HG03135 (cell line): ENCODE measurements around the gene TBC1D16.

Source experiments
- ATAC-seq: cut with Tn5 transposase; IDR thresholded peaks from one replicate; pipeline ENCODE4 v1.9.1; 2021; ENCODE audit warnings: mild to moderate bottlenecking, moderate library complexity; ENCODE audit not compliant: unreplicated experiment

TBC1D16 gene

GRCh38 chr17:79942591-79943346, 92.9 kb downstream of the TBC1D16 start:
- ATAC-seq, result no peak

DNA sequence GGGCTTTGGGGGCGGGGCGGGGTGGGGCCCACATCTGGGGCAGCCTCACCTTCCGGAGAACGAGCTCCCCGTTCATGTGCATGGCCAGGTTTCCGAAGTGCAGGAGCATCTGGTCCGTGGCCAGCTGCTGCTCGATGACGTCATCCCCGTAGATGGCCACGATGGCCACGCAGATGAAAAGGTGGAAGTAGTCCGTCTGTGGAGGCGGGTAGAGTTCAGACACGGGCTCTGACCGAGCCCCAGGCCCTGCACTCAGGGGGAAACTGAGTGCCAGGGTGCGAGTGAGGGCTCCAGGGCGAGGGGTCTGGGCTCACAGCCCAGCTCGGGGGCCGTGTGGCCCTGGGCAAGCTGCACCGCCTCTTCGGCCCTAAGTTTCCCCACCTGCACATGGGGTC, 93.7 kb downstream of the TBC1D16 start:
- no peak for ATAC-seq

DNA sequence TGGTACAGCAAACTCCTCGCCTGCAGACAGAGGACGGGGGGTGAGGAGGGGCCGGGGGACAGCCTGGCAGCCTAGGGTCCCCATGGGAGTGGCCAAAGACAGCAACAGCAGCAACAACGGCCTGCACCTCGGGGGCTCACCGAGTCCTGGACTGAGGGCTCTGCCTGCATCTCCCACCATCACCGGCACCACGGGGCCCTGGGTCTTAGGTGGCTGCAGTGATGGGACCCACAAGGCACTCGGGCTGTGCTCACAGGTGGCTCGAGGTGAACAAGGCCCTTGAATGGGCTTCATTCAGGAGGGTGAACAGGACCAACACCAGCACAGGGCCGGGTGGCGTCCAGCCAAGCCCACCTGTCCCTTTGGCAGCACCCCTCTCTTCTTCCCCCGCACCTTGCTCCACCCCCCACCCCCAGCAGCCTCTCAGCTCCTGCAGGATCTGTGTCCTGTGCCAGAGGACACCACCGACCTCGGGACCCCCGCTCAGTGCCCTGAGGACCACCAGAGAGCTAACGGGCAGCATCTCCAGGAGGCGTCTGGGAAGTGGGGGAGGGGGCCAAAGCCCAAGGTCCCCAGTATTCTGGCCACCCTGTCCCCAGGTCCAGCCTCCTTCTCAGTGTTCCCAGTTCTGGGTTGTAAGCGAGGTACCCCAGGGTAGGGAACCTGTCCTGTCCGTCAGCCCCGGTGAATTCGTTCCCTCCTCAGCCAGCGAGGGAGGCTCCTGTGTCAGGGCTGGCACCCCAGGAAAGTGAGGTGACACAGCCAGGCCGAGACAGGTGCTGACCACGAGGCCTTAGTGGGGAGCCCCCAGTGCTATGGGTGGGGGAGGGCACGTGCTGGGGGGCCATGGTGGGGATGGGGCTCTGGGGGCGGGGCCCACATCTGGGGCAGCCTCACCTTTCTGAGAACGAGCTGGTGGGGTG, 94.3 kb downstream of the TBC1D16 start:
- ATAC-seq, result no peak

GRCh38 chr17:79940459-79941087, 95.1 kb downstream of the TBC1D16 start:
- no peak for ATAC-seq

DNA sequence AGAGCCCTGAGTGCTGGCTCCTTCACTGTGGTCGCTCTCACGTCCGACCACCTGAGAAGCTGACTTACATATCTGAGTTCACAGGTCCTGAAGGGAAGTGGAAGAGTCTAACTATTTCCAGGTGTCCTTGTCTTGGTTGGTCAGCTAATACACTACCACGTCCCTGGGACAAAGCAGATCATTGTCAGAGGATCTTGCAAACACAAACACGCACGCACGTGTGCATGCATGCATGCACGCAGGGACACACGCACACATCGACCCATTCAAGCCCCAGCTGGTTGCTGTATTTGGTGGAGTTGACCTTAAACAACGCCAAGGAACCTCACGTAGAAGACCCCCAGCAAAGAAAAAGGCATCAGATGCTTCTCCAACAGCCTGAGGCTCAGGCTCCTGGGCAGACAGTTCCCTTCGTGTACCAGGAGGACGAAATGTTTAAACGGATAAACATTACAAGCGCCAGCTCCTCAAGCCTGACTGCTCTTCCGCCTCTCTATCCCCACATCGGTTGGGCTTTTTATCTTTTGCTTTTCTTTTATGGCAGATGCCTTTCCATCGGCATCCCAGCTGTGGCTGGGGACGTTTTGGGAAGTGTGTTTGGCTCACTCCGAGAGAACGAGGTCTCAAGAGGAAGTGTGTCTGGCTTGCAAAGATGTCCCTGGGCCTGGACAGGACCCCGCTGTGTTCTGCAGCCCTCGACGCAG, 95.8 kb downstream of the TBC1D16 start:
- no peak for ATAC-seq

- ATAC-seq, result no peak
Observed at GRCh38 chr17:79939094-79939435, 96.6 kb downstream of the TBC1D16 start.

- ATAC-seq, result no peak
Observed at GRCh38 chr17:79938336-79939093, 97.2 kb downstream of the TBC1D16 start.

DNA sequence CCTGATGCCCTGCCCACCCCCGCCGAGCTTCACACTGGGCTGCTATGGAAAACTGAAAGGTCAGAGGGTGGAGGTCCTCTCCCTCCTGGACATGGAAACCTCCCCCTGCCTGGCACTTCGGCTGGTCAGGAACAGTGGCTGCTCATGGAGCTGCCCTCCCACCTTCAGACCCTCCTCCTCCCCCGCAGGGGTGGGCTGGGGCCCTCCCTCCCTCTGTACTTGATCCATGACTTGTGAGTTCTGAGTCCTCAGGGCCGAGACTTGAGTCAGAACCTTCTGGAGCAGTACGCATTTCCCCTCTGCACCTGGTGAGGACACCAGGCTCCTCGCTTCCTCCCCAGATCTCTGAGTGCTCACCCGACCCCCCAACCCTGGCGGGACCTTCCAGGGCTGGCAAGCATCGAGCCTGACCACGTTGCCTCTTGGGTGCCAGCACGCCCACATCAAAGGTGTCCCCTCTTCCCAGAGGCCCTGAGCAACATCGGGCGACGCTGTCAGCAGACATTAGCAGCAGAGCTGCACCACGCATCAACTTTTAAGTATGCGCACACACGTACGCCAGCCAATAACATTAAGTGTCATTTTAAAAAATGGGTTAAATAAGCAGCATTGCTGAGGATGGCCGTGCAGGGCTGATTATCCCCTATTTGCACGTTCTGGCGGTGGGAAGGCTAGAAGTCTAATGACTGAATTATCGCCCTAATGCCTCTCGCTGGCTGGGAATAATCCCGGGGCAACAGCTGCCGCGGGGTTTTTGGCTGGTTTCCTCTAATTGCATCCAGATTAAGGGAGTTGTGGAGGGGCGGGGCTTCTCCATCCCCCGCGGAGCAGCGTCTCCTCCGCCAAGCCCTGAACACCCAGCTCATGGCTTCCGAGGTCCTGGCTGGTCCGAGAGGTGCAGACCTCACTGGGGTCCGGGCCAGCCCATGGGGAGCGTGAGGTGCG, 98.0 kb downstream of the TBC1D16 start:
- ATAC-seq, result no peak

DNA sequence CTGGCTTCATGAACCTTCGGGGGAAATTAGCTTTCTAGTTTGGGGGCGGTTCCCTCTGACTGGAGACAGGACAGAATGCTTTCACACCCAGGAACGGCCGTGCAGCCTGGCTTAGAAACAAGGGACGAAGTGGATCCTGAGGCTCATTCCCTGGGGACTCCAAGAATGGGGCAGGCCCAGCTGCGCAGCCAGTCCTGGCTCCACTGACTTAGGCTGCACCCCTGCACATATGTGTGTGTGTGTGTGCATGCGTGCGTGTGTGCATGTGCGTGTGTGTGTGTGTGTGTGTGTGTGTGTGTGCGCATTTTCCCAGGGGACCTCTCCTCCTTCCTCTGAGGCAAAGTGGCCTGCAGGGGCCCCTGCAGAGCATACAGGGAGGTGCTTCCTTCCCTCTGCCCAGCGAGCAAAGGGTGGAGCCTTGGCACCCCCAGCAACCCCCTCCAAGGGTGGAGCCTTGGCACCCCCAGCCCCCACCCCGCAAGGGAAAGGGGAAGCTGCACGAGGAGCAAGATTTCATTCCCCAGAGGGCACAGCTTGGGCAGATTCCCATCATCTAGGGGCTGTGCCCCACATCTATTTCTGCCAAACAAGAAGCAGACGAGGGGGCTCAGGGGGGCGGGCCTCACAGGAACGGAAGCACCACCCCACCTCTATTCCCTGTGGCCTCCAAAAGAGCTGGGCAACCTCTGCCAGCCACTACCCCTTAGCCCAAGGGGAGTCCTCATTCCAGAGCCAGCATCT, 98.9 kb downstream of the TBC1D16 start:
- ATAC-seq, result no peak

GRCh38 chr17:79936050-79936449, 99.6 kb downstream of the TBC1D16 start:
- ATAC-seq, result no peak

GRCh38 chr17:79935197-79935885, 100.3 kb downstream of the TBC1D16 start:
- no peak for ATAC-seq

DNA sequence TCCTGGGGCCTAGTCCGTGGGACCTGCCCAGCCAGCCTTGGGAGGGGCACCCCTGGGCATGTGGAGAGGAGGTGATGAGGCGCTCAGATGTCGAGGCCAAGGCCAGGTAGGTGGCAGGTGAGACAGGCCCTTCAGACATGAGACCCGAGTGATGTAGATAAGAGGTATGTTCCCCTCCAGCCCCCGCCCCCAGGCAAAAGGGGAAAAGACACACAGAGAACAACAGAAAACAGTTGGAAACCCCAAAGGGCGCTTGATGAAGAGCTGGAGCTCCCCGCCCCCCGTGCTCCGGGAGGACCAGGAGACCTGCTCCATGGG, 101.1 kb downstream of the TBC1D16 start:
- no peak for ATAC-seq

GRCh38 chr17:79933863-79934652, 101.6 kb downstream of the TBC1D16 start:
- no peak for ATAC-seq

DNA sequence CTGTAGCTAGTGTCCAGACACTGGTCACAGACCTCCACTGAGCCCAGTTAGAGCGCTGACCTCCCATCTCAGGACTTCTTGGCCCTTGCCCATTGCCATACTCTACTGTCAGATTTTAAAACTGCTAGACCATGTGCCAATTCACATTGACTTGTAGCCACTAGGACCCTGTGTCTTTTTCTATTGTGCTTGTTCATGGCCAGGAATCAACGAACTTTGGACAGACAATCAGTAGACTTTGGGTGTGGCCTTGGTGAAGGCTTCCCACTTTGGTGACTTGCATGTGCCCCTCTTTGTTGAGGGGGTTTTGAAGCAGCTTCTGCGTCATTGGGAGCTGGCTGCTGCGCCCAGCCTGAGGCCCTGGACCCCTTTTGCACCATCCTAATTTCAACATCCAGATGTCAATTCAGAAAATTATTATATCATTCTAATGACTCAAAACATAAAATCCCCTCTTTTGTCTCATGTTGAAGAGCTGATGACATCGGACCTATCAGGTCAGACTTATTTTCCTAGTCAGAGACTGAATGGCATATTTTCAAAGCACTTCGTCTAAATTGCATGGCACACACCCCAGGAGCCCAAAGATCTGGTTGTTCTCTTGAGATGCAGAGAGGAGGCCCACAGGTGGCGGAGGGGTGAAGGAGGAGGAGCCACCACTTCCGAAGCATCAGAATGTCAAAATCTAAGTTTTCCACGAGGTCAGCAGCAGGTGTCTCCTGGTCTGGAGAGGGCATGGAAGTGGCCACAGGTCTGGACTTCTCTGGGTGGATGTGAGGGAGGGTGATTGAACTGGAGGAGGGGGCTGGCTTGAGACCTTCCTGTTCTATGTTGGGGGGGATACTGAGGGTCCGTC, 103.0 kb downstream of the TBC1D16 start:
- no peak for ATAC-seq

- no peak for ATAC-seq
Observed at GRCh38 chr17:79931817-79932309, 103.8 kb downstream of the TBC1D16 start.
